Common myeloid progenitor, CD34-positive (primary cell): Measurements from ENCODE around the gene PLXDC1.
A peak's percentile ranks its signal among the peaks of the same experiment; 100 is the strongest.

Source experiments
- CTCF ChIA-PET: fragments of 350-600 bp; sonication (Branson Sonifier 250); formaldehyde crosslinking; loops from one replicate; lab custom pipeline; 2021; ENCODE audit warnings: antibody characterized with exemption; lab: Charles Lee
- POLR2A ChIA-PET: fragments of 350-600 bp; sonication (Branson Sonifier 250); formaldehyde crosslinking; loops from one replicate; lab custom pipeline; 2021; ENCODE audit warnings: antibody characterized with exemption; lab: Charles Lee
- DNase-seq, 3 donors: peaks; one replicate each; pipeline versions ENCODE4 v3.0.0 to v3.0.0-alpha.2; 2013
- H3K27ac ChIP-seq, 2 experiments: 1 replicate in 1 of 2; 2 replicates in 1 of 2; pipeline ENCODE4 v1.7.0; 2013; ENCODE audit warnings: inconsistent platforms in 2 of 2, low read length in 2 of 2, mild to moderate bottlenecking in 2 of 2, low read depth in 1 of 2, moderate library complexity in 1 of 2; ENCODE audit not compliant: severe bottlenecking in 2 of 2, insufficient read depth in 1 of 2, poor library complexity in 1 of 2
- H3K27me3 ChIP-seq, 5 experiments: replicated peaks in 2 of 5; 1 replicate in 3 of 5; 2 replicates in 2 of 5; pipeline versions ENCODE4 v1.6.1 to v1.7.0; 2013; ENCODE audit warnings: low read length in 4 of 5, mild to moderate bottlenecking in 2 of 5, moderate library complexity in 2 of 5, inconsistent platforms in 1 of 5; ENCODE audit not compliant: insufficient read depth in 5 of 5, control insufficient read depth in 4 of 5
- H3K36me3 ChIP-seq, 4 experiments: 1 replicate in 2 of 4; 2 replicates in 2 of 4; pipeline versions ENCODE4 v1.6.1 to v1.7.0; 2013; ENCODE audit warnings: low read length in 3 of 4, control low read depth in 1 of 4, mild to moderate bottlenecking in 1 of 4; ENCODE audit not compliant: control insufficient read depth in 4 of 4, insufficient read depth in 4 of 4
- H3K4me1 ChIP-seq, 4 experiments: 1 replicate in 3 of 4; 2 replicates in 1 of 4; pipeline versions ENCODE4 v1.6.1 to v1.7.1; 2013; ENCODE audit warnings: low read length in 3 of 4, mild to moderate bottlenecking in 3 of 4, control low read depth in 1 of 4, inconsistent platforms in 1 of 4, moderate library complexity in 1 of 4; ENCODE audit not compliant: control insufficient read depth in 4 of 4, insufficient read depth in 4 of 4; ENCODE audit errors: control extremely low read depth in 1 of 4
- H3K4me3 ChIP-seq, 7 experiments: 1 replicate in 4 of 7; 2 replicates in 3 of 7; pipeline versions ENCODE4 v1.5.1 to v1.7.0; 2013; ENCODE audit warnings: mild to moderate bottlenecking in 7 of 7, low read length in 6 of 7, moderate library complexity in 6 of 7, inconsistent platforms in 2 of 7, low read depth in 2 of 7, control low read depth in 1 of 7; ENCODE audit not compliant: insufficient read depth in 4 of 7, control insufficient read depth in 1 of 7; ENCODE audit errors: extremely low read depth in 1 of 7
- H3K9me3 ChIP-seq, 5 experiments: 1 replicate in 4 of 5; 2 replicates in 1 of 5; pipeline versions ENCODE4 v1.6.1 to v1.7.1; 2013; ENCODE audit warnings: low read length in 4 of 5, mild to moderate bottlenecking in 2 of 5, inconsistent platforms in 1 of 5, low read depth in 1 of 5, moderate library complexity in 1 of 5; ENCODE audit not compliant: control insufficient read depth in 4 of 5, insufficient read depth in 2 of 5; ENCODE audit errors: control extremely low read depth in 1 of 5
- WGBS: methylation state at CpG from one replicate; pipeline ENCODE4 v1.1.5; 2013; ENCODE audit not compliant: insufficient coverage; 5-methylcytosine and 5-hydroxymethylcytosine counted together

Gene PLXDC1

GRCh38 chr17:39073916-39074315, 77.5 kb downstream of the PLXDC1 start:
- no peak overlapping the region for H3K4me3 ChIP-seq
- 100% methylated on average over 1 of the region's 1 CpG for WGBS
- POLR2A ChIA-PET: no interaction called here
- H3K27ac ChIP-seq: no peak overlapping the region
- no peaks in the 10 kb centered on the region for H3K9me3 ChIP-seq
- no peaks in the 10 kb centered on the region for H3K4me1 ChIP-seq
- DNase-seq: no peak
- no peaks in the 10 kb centered on the region for H3K36me3 ChIP-seq
- H3K27me3 ChIP-seq: peaks cover 0 to 22% (median 0%) of the 10 kb centered on the region in 5 experiments
- CTCF ChIA-PET: interaction anchor here (1.0 to 1.8 kb wide), 2 partner anchors 10 to 79 kb away, joined by 4 to 8 read pairs; no protein-coding TSS in a partner anchor

GRCh38 chr17:39073353-39073752, 78.1 kb downstream of the PLXDC1 start:
- 100% methylated on average over 3 of the region's 3 CpGs for WGBS
- Histone ChIP-seq H3K4me3 (no peak overlapping the region), H3K4me1 (no peaks in the 10 kb centered on the region), H3K27ac (no peak overlapping the region), H3K27me3 (peaks cover 0 to 22% (median 0%) of the 10 kb centered on the region in 5 experiments), H3K36me3 (no peaks in the 10 kb centered on the region), H3K9me3 (no peaks in the 10 kb centered on the region)
- CTCF ChIA-PET: no interaction called here
- POLR2A ChIA-PET: interaction anchor here (0.6 kb wide), 1 partner anchor 254 kb away, joined by 4 read pairs; no protein-coding TSS in a partner anchor
- DNase-seq: no peak

- Histone ChIP-seq H3K27ac (no peak overlapping the region), H3K27me3 (peaks cover 0 to 18% (median 0%) of the 10 kb centered on the region in 5 experiments), H3K4me1 (peaks cover 0 to 10% (median 3%) of the 10 kb centered on the region in 4 experiments), H3K9me3 (no peaks in the 10 kb centered on the region), H3K4me3 (no peak overlapping the region), H3K36me3 (no peaks in the 10 kb centered on the region)
- no peak for DNase-seq
- WGBS: 86% methylated on average over 3 of the region's 4 CpGs
- ChIA-PET CTCF (interaction anchor here (1.2 to 2.1 kb wide), 6 partner anchors 73 to 103 kb away, joined by 3 to 16 read pairs (median 7); no protein-coding TSS in a partner anchor), POLR2A (no interaction called here)
These were observed 79.9 kb downstream of the PLXDC1 start for GRCh38 chr17:39071573-39071972.

GRCh38 chr17:39069114-39069756, 82.2 kb downstream of the PLXDC1 start:
- 87% methylated on average over 6 of the region's 8 CpGs for WGBS
- ChIA-PET CTCF (interaction anchor here (1.0 to 3.3 kb wide), 9 partner anchors 9 to 117 kb away, joined by 3 to 15 read pairs (median 4); partner anchors contain the start of gene PLXDC1), POLR2A (no interaction called here)
- peak; percentile 43 to 81 (median 80) for DNase-seq
- no peak overlapping the region for H3K4me3 ChIP-seq
- H3K36me3 ChIP-seq: no peaks in the 10 kb centered on the region
- H3K9me3 ChIP-seq: no peaks in the 10 kb centered on the region
- H3K27me3 ChIP-seq: peaks cover 0 to 15% (median 0%) of the 10 kb centered on the region in 5 experiments
- peaks cover 0 to 10% (median 3%) of the 10 kb centered on the region in 4 experiments for H3K4me1 ChIP-seq
- H3K27ac ChIP-seq: no peak overlapping the region

GRCh38 chr17:39064819-39065218, 86.6 kb downstream of the PLXDC1 start:
- no peaks in the 10 kb centered on the region for H3K36me3 ChIP-seq
- peaks cover 0 to 10% (median 3%) of the 10 kb centered on the region in 4 experiments for H3K4me1 ChIP-seq
- H3K9me3 ChIP-seq: no peaks in the 10 kb centered on the region
- DNase-seq: no peak
- no peak overlapping the region for H3K27ac ChIP-seq
- peaks cover 0 to 9% (median 0%) of the 10 kb centered on the region in 5 experiments for H3K27me3 ChIP-seq
- no peak overlapping the region for H3K4me3 ChIP-seq
- whole genome bisulfite sequencing: 92% methylated on average over 2 of the region's 5 CpGs
- POLR2A ChIA-PET: no interaction called here
- CTCF ChIA-PET: interaction anchor here (1.2 to 2.3 kb wide), 5 partner anchors 9 to 171 kb away, joined by 3 to 12 read pairs (median 5); no protein-coding TSS in a partner anchor

GRCh38 chr17:39064374-39064773, 87.1 kb downstream of the PLXDC1 start:
- ChIA-PET CTCF (interaction anchor here (0.6 to 2.3 kb wide), 6 partner anchors 10 to 172 kb away, joined by 3 to 12 read pairs (median 4); no protein-coding TSS in a partner anchor), POLR2A (no interaction called here)
- no peaks in the 10 kb centered on the region for H3K9me3 ChIP-seq
- no peak for DNase-seq
- H3K27me3 ChIP-seq: peaks cover 0 to 8% (median 0%) of the 10 kb centered on the region in 5 experiments
- H3K4me1 ChIP-seq: peaks cover 0 to 10% (median 3%) of the 10 kb centered on the region in 4 experiments
- no peaks in the 10 kb centered on the region for H3K36me3 ChIP-seq
- 100% methylated on average over 4 of the region's 5 CpGs for WGBS
- H3K27ac ChIP-seq: no peak overlapping the region
- H3K4me3 ChIP-seq: no peak overlapping the region

GRCh38 chr17:39063681-39064069, 87.8 kb downstream of the PLXDC1 start:
- peaks cover 0 to 8% (median 0%) of the 10 kb centered on the region in 5 experiments for H3K27me3 ChIP-seq
- POLR2A ChIA-PET: no interaction called here
- no peaks in the 10 kb centered on the region for H3K36me3 ChIP-seq
- no peak for DNase-seq
- H3K4me3 ChIP-seq: no peak overlapping the region
- H3K9me3 ChIP-seq: no peaks in the 10 kb centered on the region
- no peak overlapping the region for H3K27ac ChIP-seq
- WGBS: 100% methylated on average over 1 of the region's 1 CpG
- CTCF ChIA-PET: interaction anchor here (0.6 to 2.3 kb wide), 5 partner anchors 9 to 172 kb away, joined by 3 to 12 read pairs (median 4); no protein-coding TSS in a partner anchor
- peaks cover 0 to 10% (median 3%) of the 10 kb centered on the region in 4 experiments for H3K4me1 ChIP-seq
